C4-2B (cell line): ENCODE data around the gene WDR49.

Source experiments
- CTCF ChIP-seq: fragments of 450-650 bp; conservative IDR thresholded peaks from 2 replicates; pipeline ENCODE4 v1.5.1; 2017; ENCODE audit warnings: mild to moderate bottlenecking
- ZFX ChIP-seq: fragments of 450-650 bp; IDR thresholded peaks from 2 replicates; pipeline ENCODE4 v1.6.1; 2017

GRCh38 chr3:167615030-167615429, 38.7 kb downstream of the WDR49 start:
- TF ChIP-seq CTCF (no peak), ZFX (no peak)
